K562 (cell line): ENCODE measurements around the gene CENPP.

Source experiments
- MEF2D ChIP-seq: conservative IDR thresholded peaks from 2 replicates; pipeline ENCODE4 v1.6.1; 2016; ENCODE audit warnings: low read depth, missing genetic modification characterization, missing compliant biosample characterization
- NFATC3 ChIP-seq: fragments of 450-650 bp; IDR thresholded peaks from 2 replicates; pipeline ENCODE4 v1.6.1; 2017; ENCODE audit warnings: mild to moderate bottlenecking
- TF ChIP-seq, protein P1 (sequence below): fragments of 250-450 bp; sonication (Bioruptor Pico); IDR thresholded peaks from 2 replicates; pipeline ENCODE4 v1.5.1; 2021; ENCODE audit warnings: mild to moderate bottlenecking
- TF ChIP-seq, protein P2 (sequence below): sonication (generic); formaldehyde crosslinking; IDR thresholded peaks from 2 replicates; pipeline ENCODE4 v1.8.1; 2023; ENCODE audit warnings: mild to moderate bottlenecking, missing genetic modification reagents

GRCh38 chr9:92639124-92639523, 313.4 kb downstream of the CENPP start:
- TF ChIP-seq MEF2D (tag) (no peak), NFATC3 (no peak)
- TF ChIP-seq, protein P1, sequence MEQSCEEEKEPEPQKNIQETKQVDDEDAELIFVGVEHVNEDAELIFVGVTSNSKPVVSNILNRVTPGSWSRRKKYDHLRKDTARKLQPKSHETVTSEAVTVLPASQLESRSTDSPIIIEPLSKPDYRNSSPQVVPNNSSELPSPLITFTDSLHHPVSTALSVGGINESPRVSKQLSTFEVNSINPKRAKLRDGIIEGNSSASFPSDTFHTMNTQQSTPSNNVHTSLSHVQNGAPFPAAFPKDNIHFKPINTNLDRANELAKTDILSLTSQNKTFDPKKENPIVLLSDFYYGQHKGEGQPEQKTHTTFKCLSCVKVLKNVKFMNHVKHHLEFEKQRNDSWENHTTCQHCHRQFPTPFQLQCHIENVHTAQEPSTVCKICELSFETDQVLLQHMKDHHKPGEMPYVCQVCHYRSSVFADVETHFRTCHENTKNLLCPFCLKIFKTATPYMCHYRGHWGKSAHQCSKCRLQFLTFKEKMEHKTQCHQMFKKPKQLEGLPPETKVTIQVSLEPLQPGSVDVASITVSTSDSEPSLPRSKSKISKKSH (CRISPR knock-in tag), result no peak
- TF ChIP-seq, protein P2, sequence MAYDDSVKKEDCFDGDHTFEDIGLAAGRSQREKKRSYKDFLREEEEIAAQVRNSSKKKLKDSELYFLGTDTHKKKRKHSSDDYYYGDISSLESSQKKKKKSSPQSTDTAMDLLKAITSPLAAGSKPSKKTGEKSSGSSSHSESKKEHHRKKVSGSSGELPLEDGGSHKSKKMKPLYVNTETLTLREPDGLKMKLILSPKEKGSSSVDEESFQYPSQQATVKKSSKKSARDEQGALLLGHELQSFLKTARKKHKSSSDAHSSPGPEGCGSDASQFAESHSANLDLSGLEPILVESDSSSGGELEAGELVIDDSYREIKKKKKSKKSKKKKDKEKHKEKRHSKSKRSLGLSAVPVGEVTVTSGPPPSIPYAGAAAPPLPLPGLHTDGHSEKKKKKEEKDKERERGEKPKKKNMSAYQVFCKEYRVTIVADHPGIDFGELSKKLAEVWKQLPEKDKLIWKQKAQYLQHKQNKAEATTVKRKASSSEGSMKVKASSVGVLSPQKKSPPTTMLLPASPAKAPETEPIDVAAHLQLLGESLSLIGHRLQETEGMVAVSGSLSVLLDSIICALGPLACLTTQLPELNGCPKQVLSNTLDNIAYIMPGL (CRISPR knock-in tag), result no peak
